Gastrocnemius medialis (tissue), 4 donors: Measurements from ENCODE around the gene ANXA10.

Source experiments
- POLR2A ChIP-seq, 2 donors: fragments of 450-650 bp; IDR thresholded peaks; one replicate each; pipeline ENCODE4 v1.6.1; 2017; ENCODE audit warnings: antibody characterized with exemption in 2 of 2, mild to moderate bottlenecking in 2 of 2, moderate library complexity in 2 of 2
- TF ChIP-seq, protein P1 (sequence below), 5 experiments: fragments of 450-650 bp in 3 of 5; fragments of 200-600 bp in 2 of 5; sonication (generic) in 2 of 5; IDR thresholded peaks in 4 of 5; conservative IDR thresholded peaks in 1 of 5; 1 replicate in 4 of 5; 2 replicates in 1 of 5; pipeline ENCODE4 v1.5.1; 2016 to 2019; ENCODE audit warnings: antibody characterized with exemption in 5 of 5, mild to moderate bottlenecking in 3 of 5, moderate library complexity in 3 of 5

GRCh38 chr4:168162604-168163003 lies 70.3 kb downstream of the ANXA10 start:
- TF ChIP-seq, protein P1, sequence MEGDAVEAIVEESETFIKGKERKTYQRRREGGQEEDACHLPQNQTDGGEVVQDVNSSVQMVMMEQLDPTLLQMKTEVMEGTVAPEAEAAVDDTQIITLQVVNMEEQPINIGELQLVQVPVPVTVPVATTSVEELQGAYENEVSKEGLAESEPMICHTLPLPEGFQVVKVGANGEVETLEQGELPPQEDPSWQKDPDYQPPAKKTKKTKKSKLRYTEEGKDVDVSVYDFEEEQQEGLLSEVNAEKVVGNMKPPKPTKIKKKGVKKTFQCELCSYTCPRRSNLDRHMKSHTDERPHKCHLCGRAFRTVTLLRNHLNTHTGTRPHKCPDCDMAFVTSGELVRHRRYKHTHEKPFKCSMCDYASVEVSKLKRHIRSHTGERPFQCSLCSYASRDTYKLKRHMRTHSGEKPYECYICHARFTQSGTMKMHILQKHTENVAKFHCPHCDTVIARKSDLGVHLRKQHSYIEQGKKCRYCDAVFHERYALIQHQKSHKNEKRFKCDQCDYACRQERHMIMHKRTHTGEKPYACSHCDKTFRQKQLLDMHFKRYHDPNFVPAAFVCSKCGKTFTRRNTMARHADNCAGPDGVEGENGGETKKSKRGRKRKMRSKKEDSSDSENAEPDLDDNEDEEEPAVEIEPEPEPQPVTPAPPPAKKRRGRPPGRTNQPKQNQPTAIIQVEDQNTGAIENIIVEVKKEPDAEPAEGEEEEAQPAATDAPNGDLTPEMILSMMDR (IDR thresholded peaks at IDR 0.05 in 4 of 5, conservative IDR thresholded peaks at IDR 0.05 in 1 of 5): no peak
- TF ChIP-seq POLR2A (IDR thresholded peaks at IDR 0.05): no peak
